ENCODE results near the gene TES. TPM values are rescaled to one million over a fixed set of nuclear protein-coding genes. Genes with fewer than 3 reads are reported as not detected.

TES gene
- total and polyA plus RNA-seq, 9 of the 15 experiments (the other 6 are each of a cell fraction or from before 2014, with no cell fraction given) = 20.7 to 61.6 (median 53.8) TPM

DNA sequence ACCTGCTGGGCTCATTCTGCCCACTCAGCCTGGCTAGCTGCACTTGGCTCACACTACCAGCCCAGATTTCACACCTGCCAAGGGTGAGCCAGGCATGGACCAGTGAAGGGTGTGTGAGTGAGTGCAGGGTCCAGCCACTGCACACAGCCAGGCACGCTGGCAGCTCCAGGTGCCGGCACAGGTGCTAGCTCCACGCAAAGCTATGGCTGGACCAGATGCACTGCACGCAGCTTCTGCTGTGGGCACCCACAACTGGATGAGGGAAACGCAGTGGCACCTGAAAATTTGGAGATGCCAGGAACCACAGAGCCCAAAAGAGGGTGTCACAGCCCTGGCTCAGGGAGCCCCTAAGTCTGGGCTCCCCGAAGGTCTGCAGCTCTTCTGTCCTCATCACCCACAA lies 24.9 kb upstream of the TES start:
- Histone ChIP-seq H3K4me1 (replicated peaks in 1 of 2; ENCODE audit: control insufficient read depth in 2 of 2, insufficient read depth in 2 of 2, low read length in 2 of 2) (peaks cover 0 to 8% of the 10 kb centered on the region in 2 experiments; a peak in 1 of 5 replicates), H3K4me3 (no peak overlapping the region), H2AFZ (ENCODE audit: low read depth, low read length) (no peak overlapping the region), H3K4me2 (ENCODE audit: insufficient read depth, low read length) (no peak overlapping the region), H3K79me2 (ENCODE audit: control insufficient read depth, insufficient read depth, low read length) (no peaks in the 10 kb centered on the region), H3K27me3 (ENCODE audit: control insufficient read depth in 2 of 2, insufficient read depth in 2 of 2, low read length in 2 of 2) (no peaks in the 10 kb centered on the region), H3K9ac (ENCODE audit: insufficient read depth in 1 of 2, low read depth in 2 of 2, low read length in 2 of 2) (no peak overlapping the region), H3K9me3 (replicated peaks; ENCODE audit: control insufficient read depth, insufficient read depth, low read depth, low read length) (no peaks in the 10 kb centered on the region), H3K36me3 (ENCODE audit: control insufficient read depth, insufficient read depth, low read length) (no peaks in the 10 kb centered on the region), H3K9me1 (ENCODE audit: control insufficient read depth, insufficient read depth, low read length) (no peaks in the 10 kb centered on the region), H4K20me1 (replicated peaks; ENCODE audit: control insufficient read depth, insufficient read depth, low read length) (no peaks in the 10 kb centered on the region), H3K27ac (ENCODE audit: extremely low read depth, low read depth, low read length) (no peak overlapping the region)
- 1% methylated on average over 6 of the region's 6 CpGs for WGBS (ENCODE audit: insufficient coverage, low coverage, missing lambda C conversion rate)
- intact Hi-C loops (cut with micrococcal nuclease) = no loop called here
- TF ChIP-seq ZC3H8 (IDR thresholded peaks at IDR 0.05) = no peak
- POLR2A ChIA-PET = no interaction called here
- CTCF ChIA-PET (ENCODE audit: low intra/inter-chr PET ratio) = no interaction called here
- no peak for DNase-seq (ENCODE audit: extremely low read depth in 1 of 4, low spot score in 3 of 4)
- in situ Hi-C loops (cut with MboI) = no loop called here
- no peak for FAIRE-seq
- BruUV-seq (replicated peaks) = no TSS peak
- ATAC-seq = no peak

DNA sequence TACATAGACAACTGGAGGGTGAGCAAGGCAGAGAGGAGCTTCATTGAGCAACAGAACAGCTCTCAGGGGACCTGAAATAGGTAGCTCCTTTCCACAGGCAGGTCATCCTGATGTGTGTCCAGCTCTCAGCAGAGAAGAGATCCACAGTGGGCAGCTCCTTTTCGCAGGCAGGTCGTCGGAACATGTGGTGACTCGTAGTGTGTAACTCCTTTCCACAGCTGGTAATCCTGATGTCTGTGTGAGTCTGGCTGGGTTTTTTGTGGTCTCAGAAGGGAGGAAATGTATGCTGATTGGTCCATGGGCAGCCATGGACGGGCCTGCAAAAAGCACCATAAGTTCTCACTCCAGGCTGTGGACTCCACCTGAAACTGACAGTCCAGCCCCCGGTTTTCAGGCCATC lies 24.4 kb upstream of the TES start:
- no peaks in the 10 kb centered on the region for H3K9me1 ChIP-seq (ENCODE audit: control insufficient read depth, insufficient read depth, low read length)
- CTCF ChIA-PET (ENCODE audit: low intra/inter-chr PET ratio) = no interaction called here
- no peaks in the 10 kb centered on the region for H3K9me3 ChIP-seq (replicated peaks; ENCODE audit: control insufficient read depth, insufficient read depth, low read depth, low read length)
- no peak overlapping the region for H3K27ac ChIP-seq (ENCODE audit: extremely low read depth, low read depth, low read length)
- peaks cover 0 to 8% of the 10 kb centered on the region in 2 experiments; a peak in 1 of 5 replicates for H3K4me1 ChIP-seq (replicated peaks in 1 of 2; ENCODE audit: control insufficient read depth in 2 of 2, insufficient read depth in 2 of 2, low read length in 2 of 2)
- BruUV-seq (replicated peaks) = no TSS peak
- H4K20me1 ChIP-seq (replicated peaks; ENCODE audit: control insufficient read depth, insufficient read depth, low read length) = no peaks in the 10 kb centered on the region
- H3K36me3 ChIP-seq (ENCODE audit: control insufficient read depth, insufficient read depth, low read length) = no peaks in the 10 kb centered on the region
- POLR2A ChIA-PET = no interaction called here
- no peaks in the 10 kb centered on the region for H3K27me3 ChIP-seq (ENCODE audit: control insufficient read depth in 2 of 2, insufficient read depth in 2 of 2, low read length in 2 of 2)
- 0% methylated on average over 6 of the region's 6 CpGs for WGBS (ENCODE audit: insufficient coverage, low coverage, missing lambda C conversion rate)
- H3K79me2 ChIP-seq (ENCODE audit: control insufficient read depth, insufficient read depth, low read length) = no peaks in the 10 kb centered on the region
- FAIRE-seq (no peak), DNase-seq (ENCODE audit: extremely low read depth in 1 of 4, low spot score in 3 of 4) (no peak), ATAC-seq (no peak)
- no peak overlapping the region for H2AFZ ChIP-seq (ENCODE audit: low read depth, low read length)
- TF ChIP-seq ZNF347 (CRISPR knock-in tag; IDR thresholded peaks at IDR 0.05; ENCODE audit: low read depth) = no peak
- TF ChIP-seq, protein P1, sequence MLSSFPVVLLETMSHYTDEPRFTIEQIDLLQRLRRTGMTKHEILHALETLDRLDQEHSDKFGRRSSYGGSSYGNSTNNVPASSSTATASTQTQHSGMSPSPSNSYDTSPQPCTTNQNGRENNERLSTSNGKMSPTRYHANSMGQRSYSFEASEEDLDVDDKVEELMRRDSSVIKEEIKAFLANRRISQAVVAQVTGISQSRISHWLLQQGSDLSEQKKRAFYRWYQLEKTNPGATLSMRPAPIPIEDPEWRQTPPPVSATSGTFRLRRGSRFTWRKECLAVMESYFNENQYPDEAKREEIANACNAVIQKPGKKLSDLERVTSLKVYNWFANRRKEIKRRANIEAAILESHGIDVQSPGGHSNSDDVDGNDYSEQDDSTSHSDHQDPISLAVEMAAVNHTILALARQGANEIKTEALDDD (IDR thresholded peaks at IDR 0.05) = no peak
- TF ChIP-seq, protein P2, sequence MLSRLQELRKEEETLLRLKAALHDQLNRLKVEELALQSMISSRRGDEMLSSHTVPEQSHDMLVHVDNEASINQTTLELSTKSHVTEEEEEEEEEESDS (CRISPR knock-in tag; IDR thresholded peaks at IDR 0.05) = no peak
- TF ChIP-seq, protein P3, sequence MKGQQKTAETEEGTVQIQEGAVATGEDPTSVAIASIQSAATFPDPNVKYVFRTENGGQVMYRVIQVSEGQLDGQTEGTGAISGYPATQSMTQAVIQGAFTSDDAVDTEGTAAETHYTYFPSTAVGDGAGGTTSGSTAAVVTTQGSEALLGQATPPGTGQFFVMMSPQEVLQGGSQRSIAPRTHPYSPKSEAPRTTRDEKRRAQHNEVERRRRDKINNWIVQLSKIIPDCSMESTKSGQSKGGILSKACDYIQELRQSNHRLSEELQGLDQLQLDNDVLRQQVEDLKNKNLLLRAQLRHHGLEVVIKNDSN (CRISPR knock-in tag; IDR thresholded peaks at IDR 0.05) = no peak
- no peak for TF ChIP-seq PML (IDR thresholded peaks at IDR 0.05; ENCODE audit: low read length)
- TF ChIP-seq NR2C2 (CRISPR knock-in tag; IDR thresholded peaks at IDR 0.05) = no peak
- no peak for TF ChIP-seq NR2C2 (tag; IDR thresholded peaks at IDR 0.05)
- TF ChIP-seq, protein P4, sequence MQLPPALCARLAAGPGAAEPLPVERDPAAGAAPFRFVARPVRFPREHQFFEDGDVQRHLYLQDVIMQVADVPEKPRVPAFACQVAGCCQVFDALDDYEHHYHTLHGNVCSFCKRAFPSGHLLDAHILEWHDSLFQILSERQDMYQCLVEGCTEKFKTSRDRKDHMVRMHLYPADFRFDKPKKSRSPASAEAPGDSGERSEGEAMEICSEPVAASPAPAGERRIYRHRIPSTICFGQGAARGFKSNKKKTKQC (CRISPR knock-in tag; IDR thresholded peaks at IDR 0.05) = no peak
- no peak for TF ChIP-seq MCM5 (IDR thresholded peaks at IDR 0.05; ENCODE audit: low read depth)
- no peak for TF ChIP-seq ILF3 (IDR thresholded peaks at IDR 0.05; ENCODE audit: borderline replicate concordance)
- TF ChIP-seq NCOA6 (IDR thresholded peaks at IDR 0.05) = no peak
- no peak for TF ChIP-seq POLR3G (IDR thresholded peaks at IDR 0.05; ENCODE audit: extremely low read depth, insufficient read length, insufficient replicate concordance)
- TF ChIP-seq MED1 (CRISPR knock-in tag; IDR thresholded peaks at IDR 0.05; ENCODE audit: borderline replicate concordance) = no peak
- TF ChIP-seq DPF2 (IDR thresholded peaks at IDR 0.05) = no peak
- no peak for TF ChIP-seq SRSF3 (IDR thresholded peaks at IDR 0.05; ENCODE audit: insufficient read depth, low read length)
- no peak overlapping the region for H3K4me3 ChIP-seq
- H3K9ac ChIP-seq (ENCODE audit: insufficient read depth in 1 of 2, low read depth in 2 of 2, low read length in 2 of 2) = no peak overlapping the region
- no peak overlapping the region for H3K4me2 ChIP-seq (ENCODE audit: insufficient read depth, low read length)
- intact Hi-C loops (cut with micrococcal nuclease) = no loop called here
- in situ Hi-C loops (cut with MboI) = no loop called here

All from K562 (cell line).